CD14-positive monocyte (primary cell): ENCODE measurements around the gene SETD6. TPM values are rescaled to one million over a fixed set of nuclear protein-coding genes. Genes with fewer than 3 reads are reported as not detected.

ENCODE experiments used
- DNase-seq, 3 donors: peaks; one replicate each; pipeline ENCODE4 v3.0.0-alpha.2; 2011 to 2022
- H2AFZ ChIP-seq: 2 replicates; pipeline ENCODE4 v1.6.0; 2012; ENCODE audit warnings: mild to moderate bottlenecking, low read depth, low read length, inconsistent platforms; ENCODE audit not compliant: insufficient read depth, poor library complexity, severe bottlenecking
- H3K27ac ChIP-seq, 2 donors: 1 replicate in 1 of 2; 2 replicates in 1 of 2; pipeline ENCODE4 v1.5.1; 2012 to 2013; ENCODE audit warnings: low read length in 2 of 2, control low read depth in 1 of 2, inconsistent platforms in 1 of 2, low read depth in 1 of 2, mild to moderate bottlenecking in 1 of 2
- H3K27me3 ChIP-seq, 2 donors: one replicate each; pipeline versions ENCODE4 v1.6.0 to v1.6.1; 2011 to 2013; ENCODE audit warnings: low read length in 2 of 2; ENCODE audit not compliant: control insufficient read depth in 2 of 2, insufficient read depth in 2 of 2
- H3K36me3 ChIP-seq, 2 donors: replicated peaks in 1 of 2; 1 replicate in 1 of 2; 2 replicates in 1 of 2; pipeline versions ENCODE4 v1.5.1 to v1.6.1; 2012 to 2013; ENCODE audit warnings: low read length in 2 of 2, control low read depth in 1 of 2, inconsistent platforms in 1 of 2, mild to moderate bottlenecking in 1 of 2; ENCODE audit not compliant: insufficient read depth in 2 of 2, control insufficient read depth in 1 of 2
- H3K4me1 ChIP-seq, 2 donors: 1 replicate in 1 of 2; 2 replicates in 1 of 2; pipeline versions ENCODE4 v1.5.1 to v1.6.1; 2012 to 2013; ENCODE audit warnings: low read length in 2 of 2, control low read depth in 1 of 2, inconsistent platforms in 1 of 2, mild to moderate bottlenecking in 1 of 2, moderate library complexity in 1 of 2; ENCODE audit not compliant: insufficient read depth in 2 of 2, control insufficient read depth in 1 of 2
- H3K4me2 ChIP-seq: replicated peaks from 2 replicates; pipeline ENCODE3; 2012; ENCODE audit warnings: low read length, moderate library complexity, mild to moderate bottlenecking; ENCODE audit not compliant: poor library complexity, severe bottlenecking; ENCODE audit errors: extremely low read depth
- H3K4me3 ChIP-seq, 3 experiments: fragments of 200-600 bp in 1 of 3; sonication (generic) in 1 of 3; replicated peaks in 1 of 3; 1 replicate in 2 of 3; 2 replicates in 1 of 3; pipeline ENCODE4 v1.5.1; 2011 to 2013; ENCODE audit warnings: low read length in 3 of 3, mild to moderate bottlenecking in 3 of 3, control low read depth in 2 of 3, low read depth in 2 of 3, inconsistent platforms in 1 of 3, moderate library complexity in 1 of 3
- H3K79me2 ChIP-seq: 2 replicates; pipeline ENCODE4 v1.6.0; 2012; ENCODE audit warnings: mild to moderate bottlenecking, control low read depth, inconsistent platforms, low read length, moderate library complexity; ENCODE audit not compliant: insufficient read depth
- H3K9ac ChIP-seq: 2 replicates; pipeline ENCODE4 v1.6.0; 2017; ENCODE audit warnings: low read length, mild to moderate bottlenecking; ENCODE audit not compliant: insufficient read depth, poor library complexity, severe bottlenecking
- H3K9me3 ChIP-seq, 2 donors: replicated peaks in 1 of 2; 1 replicate in 1 of 2; 2 replicates in 1 of 2; pipeline versions ENCODE4 v1.5.1 to v1.6.1; 2012 to 2013; ENCODE audit warnings: low read length in 2 of 2, control low read depth in 1 of 2; ENCODE audit not compliant: control insufficient read depth in 1 of 2, insufficient read depth in 1 of 2
- H4K20me1 ChIP-seq: 2 replicates; pipeline ENCODE4 v1.6.0; 2012; ENCODE audit warnings: mild to moderate bottlenecking, low read length, control low read depth, moderate library complexity; ENCODE audit not compliant: insufficient read depth
- H3K27ac Mint-ChIP-seq, 7 donors: one replicate each; pipeline ENCODE4 v1.8.0; 2020; ENCODE audit warnings: mild to moderate bottlenecking in 7 of 7, mixed read lengths in 7 of 7, moderate library complexity in 6 of 7, inconsistent platforms in 2 of 7
- H3K27me3 Mint-ChIP-seq, 3 donors: one replicate each; pipeline ENCODE4 v1.8.0; 2021 to 2022; ENCODE audit warnings: low read depth in 3 of 3, mild to moderate bottlenecking in 3 of 3, mixed read lengths in 3 of 3, moderate library complexity in 3 of 3, inconsistent platforms in 1 of 3
- H3K36me3 Mint-ChIP-seq, 2 donors: one replicate each; pipeline ENCODE4 v1.8.0; 2020; ENCODE audit warnings: mixed read lengths in 2 of 2, inconsistent platforms in 1 of 2, mild to moderate bottlenecking in 1 of 2
- H3K4me1 Mint-ChIP-seq: one replicate; pipeline ENCODE4 v1.8.0; 2020; ENCODE audit warnings: mild to moderate bottlenecking, mixed read lengths
- H3K4me3 Mint-ChIP-seq, 2 donors: one replicate each; pipeline ENCODE4 v1.8.0; 2020; ENCODE audit warnings: mild to moderate bottlenecking in 2 of 2, mixed read lengths in 2 of 2, moderate library complexity in 1 of 2
- H3K9me3 Mint-ChIP-seq, 7 donors: one replicate each; pipeline ENCODE4 v1.8.0; 2020 to 2022; ENCODE audit warnings: mixed read lengths in 7 of 7, mild to moderate bottlenecking in 6 of 7, moderate library complexity in 6 of 7, inconsistent platforms in 2 of 7
- WGBS: methylation state at CpG from one replicate; pipeline ENCODE4 v1.1.5; 2013; ENCODE audit warnings: missing lambda C conversion rate; ENCODE audit not compliant: insufficient coverage; 5-methylcytosine and 5-hydroxymethylcytosine counted together
- intact Hi-C, 2 donors: fragments of 100-400 bp; cut with micrococcal nuclease; formaldehyde crosslinking; loops; one replicate each; pipeline versions ENCODE4 v1.15.0 to v1.15.1; 2023
- polyA plus RNA-seq, 3 donors: library from polyadenylated mRNA; depleted of rRNA in 1 of 3; unstranded in 2 of 3; stranded (reverse) in 1 of 3; fragments of 300-500 nt in 2 of 3; fragments of >200 nt in 1 of 3; fragmentation: Illumina TruSeq in 2 of 3; gene quantifications; 1 replicate in 2 of 3; 2 replicates in 1 of 3; pipeline ENCODE4 v1.2.3, GENCODE V29; 2012 to 2021
- TF ChIP-seq, protein P1 (sequence below): fragments of 200-600 bp; IDR thresholded peaks from one replicate; pipeline ENCODE4 v1.8.0; 2022; ENCODE audit warnings: antibody characterized with exemption, mild to moderate bottlenecking

The SETD6 gene
- polyA plus RNA-seq, 3 donors, result 2.5 to 13.7 (median 3.4) TPM

DNA sequence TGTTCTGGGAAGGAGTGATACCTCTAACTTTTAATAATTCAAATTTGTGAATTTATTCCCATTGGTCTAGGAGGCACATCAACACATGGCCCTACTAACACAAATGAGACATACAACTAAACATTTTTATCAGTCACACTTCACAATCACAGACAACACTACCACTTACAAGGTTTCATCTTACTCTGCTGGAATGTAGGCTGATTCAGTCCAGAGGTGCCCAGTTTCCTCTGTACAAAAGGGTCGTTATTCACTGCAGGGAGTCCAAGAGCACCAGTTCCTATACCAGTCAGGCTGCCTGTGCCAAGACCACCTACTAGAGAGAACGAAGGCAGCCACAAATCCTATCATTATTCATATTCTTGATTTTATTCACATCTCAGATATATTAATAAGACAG is 41.4 kb downstream of the SETD6 start:
- no peaks in the 10 kb centered on the region for H3K4me1 Mint-ChIP-seq
- peaks cover 92 to 100% of the 10 kb centered on the region in 2 donors for H3K36me3 ChIP-seq
- intact Hi-C loops, result no loop called here

DNA sequence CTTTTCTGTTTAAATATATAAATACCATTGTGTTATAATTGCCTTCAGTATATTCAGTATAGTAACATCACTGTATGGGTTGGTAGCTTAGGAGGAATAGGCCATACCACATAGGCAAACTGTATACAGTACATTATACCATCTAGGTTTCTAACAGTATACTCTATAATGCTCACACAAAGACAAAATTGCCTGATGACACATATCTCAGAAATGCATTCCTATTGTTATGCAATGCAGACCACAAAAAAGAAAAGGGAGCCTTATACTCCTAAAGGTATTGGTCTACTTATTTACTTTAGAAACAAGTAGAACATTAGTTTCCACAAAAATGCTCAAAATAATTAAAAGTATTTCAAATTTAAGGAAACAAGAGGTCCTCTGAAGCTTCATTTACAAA is 47.9 kb downstream of the SETD6 start:
- Mint-ChIP-seq H3K27me3 (no peaks in the 10 kb centered on the region), H3K4me3 (no peak overlapping the region), H3K36me3 (peaks cover 68 to 86% of the 10 kb centered on the region in 2 donors), H3K9me3 (no peaks in the 10 kb centered on the region), H3K27ac (no peak overlapping the region), H3K4me1 (no peaks in the 10 kb centered on the region)
- H3K9me3 ChIP-seq, result no peaks in the 10 kb centered on the region
- H3K9ac ChIP-seq, result no peak overlapping the region
- H3K4me3 ChIP-seq, result no peak overlapping the region
- no peak for DNase-seq
- TF ChIP-seq, protein P1, sequence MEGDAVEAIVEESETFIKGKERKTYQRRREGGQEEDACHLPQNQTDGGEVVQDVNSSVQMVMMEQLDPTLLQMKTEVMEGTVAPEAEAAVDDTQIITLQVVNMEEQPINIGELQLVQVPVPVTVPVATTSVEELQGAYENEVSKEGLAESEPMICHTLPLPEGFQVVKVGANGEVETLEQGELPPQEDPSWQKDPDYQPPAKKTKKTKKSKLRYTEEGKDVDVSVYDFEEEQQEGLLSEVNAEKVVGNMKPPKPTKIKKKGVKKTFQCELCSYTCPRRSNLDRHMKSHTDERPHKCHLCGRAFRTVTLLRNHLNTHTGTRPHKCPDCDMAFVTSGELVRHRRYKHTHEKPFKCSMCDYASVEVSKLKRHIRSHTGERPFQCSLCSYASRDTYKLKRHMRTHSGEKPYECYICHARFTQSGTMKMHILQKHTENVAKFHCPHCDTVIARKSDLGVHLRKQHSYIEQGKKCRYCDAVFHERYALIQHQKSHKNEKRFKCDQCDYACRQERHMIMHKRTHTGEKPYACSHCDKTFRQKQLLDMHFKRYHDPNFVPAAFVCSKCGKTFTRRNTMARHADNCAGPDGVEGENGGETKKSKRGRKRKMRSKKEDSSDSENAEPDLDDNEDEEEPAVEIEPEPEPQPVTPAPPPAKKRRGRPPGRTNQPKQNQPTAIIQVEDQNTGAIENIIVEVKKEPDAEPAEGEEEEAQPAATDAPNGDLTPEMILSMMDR, result no peak
- no peaks in the 10 kb centered on the region for H3K4me1 ChIP-seq
- peaks cover 56% of the 10 kb centered on the region for H3K79me2 ChIP-seq
- no peak overlapping the region for H3K4me2 ChIP-seq
- H3K27ac ChIP-seq, result no peak overlapping the region
- H3K36me3 ChIP-seq, result peaks cover 69 to 100% of the 10 kb centered on the region in 2 donors
- H3K27me3 ChIP-seq, result no peaks in the 10 kb centered on the region
- no peak overlapping the region for H2AFZ ChIP-seq
- intact Hi-C loops, result no loop called here
- peaks cover 77% of the 10 kb centered on the region for H4K20me1 ChIP-seq

More for the DNA sequence above, 41.4 kb downstream of the SETD6 start:
- Histone ChIP-seq H3K79me2 (peaks cover 11% of the 10 kb centered on the region), H3K4me1 (no peaks in the 10 kb centered on the region), H3K27ac (no peak overlapping the region), H2AFZ (no peak overlapping the region), H3K9ac (no peak overlapping the region), H3K4me3 (no peak overlapping the region), H4K20me1 (peaks cover 60% of the 10 kb centered on the region), H3K4me2 (no peak overlapping the region), H3K9me3 (no peaks in the 10 kb centered on the region), H3K27me3 (no peaks in the 10 kb centered on the region)
- 100% methylated on average over 1 of the region's 2 CpGs for WGBS
- no peak overlapping the region for H3K4me3 Mint-ChIP-seq
- no peak for DNase-seq
- H3K9me3 Mint-ChIP-seq, result no peaks in the 10 kb centered on the region
- no peaks in the 10 kb centered on the region for H3K27me3 Mint-ChIP-seq
- peaks cover 68 to 89% of the 10 kb centered on the region in 2 donors for H3K36me3 Mint-ChIP-seq
- no peak overlapping the region for H3K27ac Mint-ChIP-seq
- TF ChIP-seq, protein P1, result no peak
